CD4-positive, alpha-beta T cell treated with Interleukin-12 subunit alpha and Interleukin-12 subunit beta, for 1 hour (primary cell): Measurements from ENCODE around the gene ADCYAP1R1.
A peak's percentile ranks its signal among the peaks of the same experiment; 100 is the strongest.

ENCODE experiments used
- DNase-seq: peaks from one replicate; pipeline ENCODE4 v3.0.0-alpha.2; 2020

Gene ADCYAP1R1

GRCh38 chr7:31108097-31108657 is 56.1 kb downstream of the ADCYAP1R1 start:
- no peak for DNase-seq

GRCh38 chr7:31109751-31110150 is 57.6 kb downstream of the ADCYAP1R1 start:
- no peak for DNase-seq

GRCh38 chr7:31110331-31111108 is 58.4 kb downstream of the ADCYAP1R1 start:
- no peak for DNase-seq

- no peak for DNase-seq
Observed at GRCh38 chr7:31111109-31111451, 59.0 kb downstream of the ADCYAP1R1 start.

- no peak for DNase-seq
Observed at GRCh38 chr7:31113660-31114059, 61.6 kb downstream of the ADCYAP1R1 start.

GRCh38 chr7:31114593-31115343 is 62.7 kb downstream of the ADCYAP1R1 start:
- no peak for DNase-seq

- no peak for DNase-seq
Observed at GRCh38 chr7:31116615-31117014, 64.5 kb downstream of the ADCYAP1R1 start.

- no peak for DNase-seq
Observed at GRCh38 chr7:31119249-31119648, 67.1 kb downstream of the ADCYAP1R1 start.

GRCh38 chr7:31120800-31121513 is 68.8 kb downstream of the ADCYAP1R1 start:
- no peak for DNase-seq

GRCh38 chr7:31121601-31122000 is 69.5 kb downstream of the ADCYAP1R1 start:
- no peak for DNase-seq

GRCh38 chr7:31122649-31123058 is 70.5 kb downstream of the ADCYAP1R1 start:
- DNase-seq = peak; percentile 31

GRCh38 chr7:31123321-31123720 is 71.2 kb downstream of the ADCYAP1R1 start:
- DNase-seq = no peak

- no peak for DNase-seq
Observed at GRCh38 chr7:31123726-31124125, 71.6 kb downstream of the ADCYAP1R1 start.

GRCh38 chr7:31125171-31125570 is 73.1 kb downstream of the ADCYAP1R1 start:
- DNase-seq = no peak

GRCh38 chr7:31126976-31127375 is 74.9 kb downstream of the ADCYAP1R1 start:
- no peak for DNase-seq

GRCh38 chr7:31129067-31129466 is 77.0 kb downstream of the ADCYAP1R1 start:
- DNase-seq = no peak

GRCh38 chr7:31133497-31133896 is 81.4 kb downstream of the ADCYAP1R1 start:
- no peak for DNase-seq

GRCh38 chr7:31134246-31135188 is 82.4 kb downstream of the ADCYAP1R1 start:
- peak; percentile 48 for DNase-seq

- no peak for DNase-seq
Observed at GRCh38 chr7:31137234-31137633, 85.1 kb downstream of the ADCYAP1R1 start.

GRCh38 chr7:31145339-31145738 is 93.2 kb downstream of the ADCYAP1R1 start:
- no peak for DNase-seq

GRCh38 chr7:31146030-31146429 is 93.9 kb downstream of the ADCYAP1R1 start:
- DNase-seq = no peak

- DNase-seq = no peak
Observed at GRCh38 chr7:31146538-31146937, 94.4 kb downstream of the ADCYAP1R1 start.
